ENCODE measurements around the gene RFTN2.

DNA sequence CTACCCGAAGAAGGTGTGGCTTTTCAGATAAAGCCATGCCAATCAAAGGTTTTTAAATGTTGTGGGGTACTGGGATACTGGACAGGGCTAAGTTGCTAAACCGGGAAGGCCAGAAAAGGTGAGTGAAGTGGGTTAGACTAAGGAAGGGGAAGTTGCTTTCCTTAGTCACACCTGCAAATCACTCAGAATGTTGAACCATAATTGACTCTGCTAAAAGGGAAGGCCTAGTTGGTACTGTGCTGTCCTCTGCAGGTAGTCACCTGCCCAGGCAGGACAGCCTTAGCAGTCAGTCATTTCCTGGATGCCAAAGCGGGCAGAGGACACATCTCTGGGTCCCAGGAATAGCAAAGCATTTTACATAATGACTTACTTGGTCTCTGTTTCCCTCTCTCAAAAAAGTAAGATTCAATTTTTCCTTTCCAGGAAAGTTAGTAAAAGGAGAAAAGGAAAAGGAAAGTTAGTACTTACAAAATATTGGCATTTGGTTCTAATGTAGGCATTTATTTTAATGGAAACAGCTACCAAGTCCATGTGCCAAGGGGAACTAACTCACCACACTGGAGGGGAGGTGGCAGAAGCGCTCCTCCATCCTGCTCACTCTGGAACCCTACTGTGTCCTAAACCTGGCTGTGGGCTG, 60.3 kb downstream of the RFTN2 start:
- no peak for TF ChIP-seq YY1 (IDR thresholded peaks at IDR 0.05; ENCODE audit: low read depth)
- TF ChIP-seq, protein P1, sequence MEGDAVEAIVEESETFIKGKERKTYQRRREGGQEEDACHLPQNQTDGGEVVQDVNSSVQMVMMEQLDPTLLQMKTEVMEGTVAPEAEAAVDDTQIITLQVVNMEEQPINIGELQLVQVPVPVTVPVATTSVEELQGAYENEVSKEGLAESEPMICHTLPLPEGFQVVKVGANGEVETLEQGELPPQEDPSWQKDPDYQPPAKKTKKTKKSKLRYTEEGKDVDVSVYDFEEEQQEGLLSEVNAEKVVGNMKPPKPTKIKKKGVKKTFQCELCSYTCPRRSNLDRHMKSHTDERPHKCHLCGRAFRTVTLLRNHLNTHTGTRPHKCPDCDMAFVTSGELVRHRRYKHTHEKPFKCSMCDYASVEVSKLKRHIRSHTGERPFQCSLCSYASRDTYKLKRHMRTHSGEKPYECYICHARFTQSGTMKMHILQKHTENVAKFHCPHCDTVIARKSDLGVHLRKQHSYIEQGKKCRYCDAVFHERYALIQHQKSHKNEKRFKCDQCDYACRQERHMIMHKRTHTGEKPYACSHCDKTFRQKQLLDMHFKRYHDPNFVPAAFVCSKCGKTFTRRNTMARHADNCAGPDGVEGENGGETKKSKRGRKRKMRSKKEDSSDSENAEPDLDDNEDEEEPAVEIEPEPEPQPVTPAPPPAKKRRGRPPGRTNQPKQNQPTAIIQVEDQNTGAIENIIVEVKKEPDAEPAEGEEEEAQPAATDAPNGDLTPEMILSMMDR (IDR thresholded peaks at IDR 0.05), result no peak

All from SK-N-SH (cell line).